ENCODE results near the gene SERPINA5.
"Not testable (repeated sequence)": the region's sequence is repeated elsewhere in the genome, so short reads cannot be mapped to it uniquely, and the experiment has no call there.

SERPINA5 gene

GRCh38 chr14:94597788-94598187 is 16.6 kb downstream of the SERPINA5 start:
- Histone ChIP-seq H3K4me1 (ENCODE audit: control insufficient read depth, insufficient read depth, low read length) (peaks cover 48% of the 10 kb centered on the region), H3K4me3 (ENCODE audit: low read length) (no peak overlapping the region), H3K27me3 (ENCODE audit: control insufficient read depth, insufficient read depth, low read length) (no peaks in the 10 kb centered on the region), H3K36me3 (ENCODE audit: insufficient read depth, low read length) (no peaks in the 10 kb centered on the region), H3K4me2 (ENCODE audit: low read length) (no peak overlapping the region), H3K9ac (ENCODE audit: low read depth, low read length) (no peak overlapping the region), H3K9me3 (replicated peaks; ENCODE audit: low read length) (no peaks in the 10 kb centered on the region)

DNA sequence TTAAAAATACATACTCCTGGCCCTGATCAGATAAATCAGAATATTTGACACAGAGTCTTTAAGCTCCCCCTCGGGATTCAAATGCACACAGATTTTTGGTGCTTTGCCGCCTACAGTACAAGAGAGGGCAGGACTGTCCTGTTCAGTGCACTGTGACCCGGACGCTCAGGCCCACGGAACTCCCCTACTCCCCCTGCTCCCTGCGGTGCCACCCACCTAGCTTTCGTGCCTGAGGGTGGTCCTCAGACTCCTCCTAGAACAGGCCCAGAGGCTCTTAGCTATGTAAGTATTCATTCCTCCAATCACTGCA is 17.2 kb downstream of the SERPINA5 start:
- peaks cover 47% of the 10 kb centered on the region for H3K4me1 ChIP-seq (ENCODE audit: control insufficient read depth, insufficient read depth, low read length)
- no peaks in the 10 kb centered on the region for H3K27me3 ChIP-seq (ENCODE audit: control insufficient read depth, insufficient read depth, low read length)
- H3K9ac ChIP-seq (ENCODE audit: low read depth, low read length), result peak overlapping the region; percentile 35
- H3K36me3 ChIP-seq (ENCODE audit: insufficient read depth, low read length), result no peaks in the 10 kb centered on the region
- H3K9me3 ChIP-seq (replicated peaks; ENCODE audit: low read length), result no peaks in the 10 kb centered on the region
- no peak overlapping the region for H3K4me3 ChIP-seq (ENCODE audit: low read length)
- no peak overlapping the region for H3K4me2 ChIP-seq (ENCODE audit: low read length)

- H3K4me3 ChIP-seq (ENCODE audit: low read length), result peak overlapping the region; percentile 27
- H3K9me3 ChIP-seq (replicated peaks; ENCODE audit: low read length), result no peaks in the 10 kb centered on the region
- no peaks in the 10 kb centered on the region for H3K36me3 ChIP-seq (ENCODE audit: insufficient read depth, low read length)
- peak overlapping the region; percentile 60 for H3K9ac ChIP-seq (ENCODE audit: low read depth, low read length)
- no peaks in the 10 kb centered on the region for H3K27me3 ChIP-seq (ENCODE audit: control insufficient read depth, insufficient read depth, low read length)
- H3K4me2 ChIP-seq (ENCODE audit: low read length), result peak overlapping the region; percentile 64
- peaks cover 41% of the 10 kb centered on the region for H3K4me1 ChIP-seq (ENCODE audit: control insufficient read depth, insufficient read depth, low read length)
Observed at GRCh38 chr14:94598816-94599655, 17.8 kb downstream of the SERPINA5 start.

- Histone ChIP-seq H3K4me3 (ENCODE audit: low read length) (peak overlapping the region; percentile 27), H3K36me3 (ENCODE audit: insufficient read depth, low read length) (no peaks in the 10 kb centered on the region), H3K4me1 (ENCODE audit: control insufficient read depth, insufficient read depth, low read length) (peaks cover 40% of the 10 kb centered on the region), H3K9me3 (replicated peaks; ENCODE audit: low read length) (no peaks in the 10 kb centered on the region), H3K4me2 (ENCODE audit: low read length) (peak overlapping the region; percentile 64), H3K27me3 (ENCODE audit: control insufficient read depth, insufficient read depth, low read length) (no peaks in the 10 kb centered on the region), H3K9ac (ENCODE audit: low read depth, low read length) (peak overlapping the region; percentile 60)
Observed at GRCh38 chr14:94599656-94600004, 18.4 kb downstream of the SERPINA5 start.

- Histone ChIP-seq H3K27me3 (ENCODE audit: control insufficient read depth, insufficient read depth, low read length) (no peaks in the 10 kb centered on the region), H3K9ac (ENCODE audit: low read depth, low read length) (peak overlapping the region; percentile 60), H3K4me3 (ENCODE audit: low read length) (no peak overlapping the region), H3K9me3 (replicated peaks; ENCODE audit: low read length) (no peaks in the 10 kb centered on the region), H3K4me1 (ENCODE audit: control insufficient read depth, insufficient read depth, low read length) (peaks cover 40% of the 10 kb centered on the region), H3K36me3 (ENCODE audit: insufficient read depth, low read length) (no peaks in the 10 kb centered on the region), H3K4me2 (ENCODE audit: low read length) (peak overlapping the region; percentile 64)
Observed at GRCh38 chr14:94600148-94600545, 18.9 kb downstream of the SERPINA5 start.

GRCh38 chr14:94601884-94602391 is 20.7 kb downstream of the SERPINA5 start:
- H3K4me1 ChIP-seq (ENCODE audit: control insufficient read depth, insufficient read depth, low read length), result peaks cover 46% of the 10 kb centered on the region

GRCh38 chr14:94602722-94603121 is 21.5 kb downstream of the SERPINA5 start:
- Histone ChIP-seq H3K9me3 (replicated peaks; ENCODE audit: low read length) (no peaks in the 10 kb centered on the region), H3K4me2 (ENCODE audit: low read length) (no peak overlapping the region), H3K27me3 (ENCODE audit: control insufficient read depth, insufficient read depth, low read length) (no peaks in the 10 kb centered on the region), H3K9ac (ENCODE audit: low read depth, low read length) (no peak overlapping the region), H3K36me3 (ENCODE audit: insufficient read depth, low read length) (no peaks in the 10 kb centered on the region), H3K4me3 (ENCODE audit: low read length) (no peak overlapping the region), H3K4me1 (ENCODE audit: control insufficient read depth, insufficient read depth, low read length) (peaks cover 46% of the 10 kb centered on the region)

More at GRCh38 chr14:94601884-94602391, 20.7 kb downstream of the SERPINA5 start:
- Histone ChIP-seq H3K9me3 (replicated peaks; ENCODE audit: low read length) (no peaks in the 10 kb centered on the region), H3K27me3 (ENCODE audit: control insufficient read depth, insufficient read depth, low read length) (no peaks in the 10 kb centered on the region), H3K9ac (ENCODE audit: low read depth, low read length) (peak overlapping the region; percentile 35), H3K4me2 (ENCODE audit: low read length) (peak overlapping the region; percentile 32), H3K36me3 (ENCODE audit: insufficient read depth, low read length) (no peaks in the 10 kb centered on the region), H3K4me3 (ENCODE audit: low read length) (no peak overlapping the region)

DNA sequence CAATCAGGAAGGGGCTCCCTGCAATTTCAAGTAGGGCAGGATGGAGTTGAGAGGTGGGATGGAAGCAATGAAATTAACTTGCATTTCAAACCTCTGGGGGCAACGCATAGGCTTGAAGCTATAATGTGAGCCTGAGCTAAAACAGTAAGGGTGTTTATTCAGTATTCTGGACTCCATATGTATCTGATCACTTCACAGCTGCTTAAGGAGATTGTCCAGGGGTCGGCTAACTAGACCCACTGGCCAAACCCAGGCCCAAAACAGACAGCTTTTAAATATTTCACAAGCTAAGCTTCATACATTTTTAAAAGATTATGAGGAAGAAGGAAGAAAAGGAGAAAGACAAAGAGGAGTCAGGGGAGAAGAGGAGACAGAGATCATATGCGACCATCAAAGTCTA is 24.1 kb downstream of the SERPINA5 start:
- Histone ChIP-seq H3K9ac (ENCODE audit: low read depth, low read length) (no peak overlapping the region), H3K4me2 (ENCODE audit: low read length) (no peak overlapping the region), H3K27me3 (ENCODE audit: control insufficient read depth, insufficient read depth, low read length) (no peaks in the 10 kb centered on the region), H3K4me1 (ENCODE audit: control insufficient read depth, insufficient read depth, low read length) (peaks cover 33% of the 10 kb centered on the region), H3K4me3 (ENCODE audit: low read length) (no peak overlapping the region), H3K9me3 (replicated peaks; ENCODE audit: low read length) (no peaks in the 10 kb centered on the region), H3K36me3 (ENCODE audit: insufficient read depth, low read length) (no peaks in the 10 kb centered on the region)

- not testable (repeated sequence) for H3K4me2 ChIP-seq (ENCODE audit: low read length); H3K9ac ChIP-seq (ENCODE audit: low read depth, low read length); H3K27me3 ChIP-seq (ENCODE audit: control insufficient read depth, insufficient read depth, low read length); H3K4me3 ChIP-seq (ENCODE audit: low read length); H3K36me3 ChIP-seq (ENCODE audit: insufficient read depth, low read length); H3K9me3 ChIP-seq (replicated peaks; ENCODE audit: low read length)
- peaks cover 36% of the 10 kb centered on the region for H3K4me1 ChIP-seq (ENCODE audit: control insufficient read depth, insufficient read depth, low read length)
Observed at GRCh38 chr14:94608966-94609365, 27.7 kb downstream of the SERPINA5 start.

DNA sequence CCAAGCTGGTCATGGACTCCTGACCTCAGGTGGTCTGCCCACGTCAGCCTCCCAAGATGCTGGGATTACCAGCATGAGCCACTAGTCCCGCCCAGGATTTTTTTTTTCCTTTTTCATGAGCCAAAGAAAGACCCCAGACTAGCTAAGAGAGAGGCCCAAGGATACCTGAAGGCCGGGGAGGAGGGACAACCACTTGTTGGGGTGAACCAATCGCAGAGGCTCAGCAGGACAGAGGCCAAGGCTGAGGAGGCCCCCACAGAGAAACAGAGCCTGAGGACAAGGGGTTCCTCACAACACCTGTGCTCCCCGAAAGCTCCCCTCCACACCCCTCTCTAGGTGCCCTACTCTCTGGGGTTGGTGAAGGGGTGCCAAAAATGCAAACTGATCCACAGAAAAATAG is 30.0 kb downstream of the SERPINA5 start:
- H3K36me3 ChIP-seq (ENCODE audit: insufficient read depth, low read length), result no peaks in the 10 kb centered on the region
- H3K4me3 ChIP-seq (ENCODE audit: low read length), result no peak overlapping the region
- peaks cover 36% of the 10 kb centered on the region for H3K4me1 ChIP-seq (ENCODE audit: control insufficient read depth, insufficient read depth, low read length)
- H3K9me3 ChIP-seq (replicated peaks; ENCODE audit: low read length), result no peaks in the 10 kb centered on the region
- H3K4me2 ChIP-seq (ENCODE audit: low read length), result no peak overlapping the region
- no peak overlapping the region for H3K9ac ChIP-seq (ENCODE audit: low read depth, low read length)
- no peaks in the 10 kb centered on the region for H3K27me3 ChIP-seq (ENCODE audit: control insufficient read depth, insufficient read depth, low read length)

- Histone ChIP-seq H3K9ac (ENCODE audit: low read depth, low read length) (no peak within 1 kb of the TSS), H3K27me3 (ENCODE audit: control insufficient read depth, insufficient read depth, low read length) (no peaks in the 10 kb centered on the region), H3K4me3 (ENCODE audit: low read length) (no peak within 1 kb of the TSS), H3K36me3 (ENCODE audit: insufficient read depth, low read length) (no peaks in the 10 kb centered on the region), H3K4me2 (ENCODE audit: low read length) (no peak within 1 kb of the TSS), H3K4me1 (ENCODE audit: control insufficient read depth, insufficient read depth, low read length) (peaks cover 30% of the 10 kb centered on the region), H3K9me3 (replicated peaks; ENCODE audit: low read length) (no peaks in the 10 kb centered on the region)
Observed at GRCh38 chr14:94612174-94612573, 30.9 kb downstream of the SERPINA5 start, which contains the start of gene SERPINA3. Gene SERPINA3 (plus strand): TSS chr14:94612391. CDS start chr14:94614442, 2,051 bp downstream.

Measured in skeletal muscle satellite cell (primary cell).